Fibroblast of peridontal ligament (primary cell): ENCODE measurements around the gene PRKG1.
A peak's percentile ranks its signal among the peaks of the same experiment; 100 is the strongest.
"Not testable (repeated sequence)": the region's sequence is repeated elsewhere in the genome, so short reads cannot be mapped to it uniquely, and the experiment has no call there.

Source experiments
- DNase-seq: peaks from one replicate; pipeline ENCODE4 v3.0.0-alpha.2; 2010; ENCODE audit errors: extremely low read depth

Gene PRKG1

GRCh38 chr10:51502124-51502523 is 427.8 kb downstream of the PRKG1 start:
- DNase-seq: no peak

GRCh38 chr10:51503378-51503777 is 429.1 kb downstream of the PRKG1 start:
- no peak for DNase-seq

GRCh38 chr10:51507476-51507875 is 433.2 kb downstream of the PRKG1 start:
- no peak for DNase-seq

GRCh38 chr10:51508156-51508555 is 433.9 kb downstream of the PRKG1 start:
- no peak for DNase-seq

- peak; percentile 67 for DNase-seq
Measured at GRCh38 chr10:51510231-51510630, 435.9 kb downstream of the PRKG1 start.

- DNase-seq: no peak
Measured at GRCh38 chr10:51521605-51522004, 447.3 kb downstream of the PRKG1 start.

GRCh38 chr10:51522858-51523257 is 448.6 kb downstream of the PRKG1 start:
- no peak for DNase-seq

- DNase-seq: no peak
Measured at GRCh38 chr10:51523440-51523839, 449.2 kb downstream of the PRKG1 start.

GRCh38 chr10:51524041-51524440 is 449.8 kb downstream of the PRKG1 start:
- peak; percentile 75 for DNase-seq

- DNase-seq: peak; percentile 48
Measured at GRCh38 chr10:51527522-51528219, 453.4 kb downstream of the PRKG1 start.

- DNase-seq: no peak
Measured at GRCh38 chr10:51528527-51528926, 454.2 kb downstream of the PRKG1 start.

- DNase-seq: no peak
Measured at GRCh38 chr10:51530541-51530940, 456.3 kb downstream of the PRKG1 start.

GRCh38 chr10:51532044-51532443 is 457.8 kb downstream of the PRKG1 start:
- DNase-seq: no peak

GRCh38 chr10:51542853-51543252 is 468.6 kb downstream of the PRKG1 start:
- DNase-seq: no peak

GRCh38 chr10:51544933-51545332 is 470.6 kb downstream of the PRKG1 start:
- DNase-seq: no peak

- no peak for DNase-seq
Measured at GRCh38 chr10:51547941-51548340, 473.7 kb downstream of the PRKG1 start.

GRCh38 chr10:51552879-51553278 is 478.6 kb downstream of the PRKG1 start:
- no peak for DNase-seq

- DNase-seq: no peak
Measured at GRCh38 chr10:51564896-51565510, 490.7 kb downstream of the PRKG1 start.

- DNase-seq: peak; percentile 81
Measured at GRCh38 chr10:51567271-51567670, 493.0 kb downstream of the PRKG1 start.

- no peak for DNase-seq
Measured at GRCh38 chr10:51569467-51569866, 495.2 kb downstream of the PRKG1 start.

GRCh38 chr10:51574248-51575048 is 500.2 kb downstream of the PRKG1 start:
- no peak for DNase-seq

GRCh38 chr10:51581196-51581595 is 506.9 kb downstream of the PRKG1 start:
- not testable (repeated sequence) for DNase-seq

GRCh38 chr10:51583976-51584375 is 509.7 kb downstream of the PRKG1 start:
- DNase-seq: no peak
